Colon (tissue), 2 donors: Measurements from ENCODE around the gene DTX3.

Experiments used
- FAIRE-seq: peaks from 2 replicates; lab custom pipeline; 2012; peaks lifted over from hg19 to GRCh38; lab: Jason Lieb, UNC
- donor health status: control.
- donor health status: control.

DTX3 gene

DNA sequence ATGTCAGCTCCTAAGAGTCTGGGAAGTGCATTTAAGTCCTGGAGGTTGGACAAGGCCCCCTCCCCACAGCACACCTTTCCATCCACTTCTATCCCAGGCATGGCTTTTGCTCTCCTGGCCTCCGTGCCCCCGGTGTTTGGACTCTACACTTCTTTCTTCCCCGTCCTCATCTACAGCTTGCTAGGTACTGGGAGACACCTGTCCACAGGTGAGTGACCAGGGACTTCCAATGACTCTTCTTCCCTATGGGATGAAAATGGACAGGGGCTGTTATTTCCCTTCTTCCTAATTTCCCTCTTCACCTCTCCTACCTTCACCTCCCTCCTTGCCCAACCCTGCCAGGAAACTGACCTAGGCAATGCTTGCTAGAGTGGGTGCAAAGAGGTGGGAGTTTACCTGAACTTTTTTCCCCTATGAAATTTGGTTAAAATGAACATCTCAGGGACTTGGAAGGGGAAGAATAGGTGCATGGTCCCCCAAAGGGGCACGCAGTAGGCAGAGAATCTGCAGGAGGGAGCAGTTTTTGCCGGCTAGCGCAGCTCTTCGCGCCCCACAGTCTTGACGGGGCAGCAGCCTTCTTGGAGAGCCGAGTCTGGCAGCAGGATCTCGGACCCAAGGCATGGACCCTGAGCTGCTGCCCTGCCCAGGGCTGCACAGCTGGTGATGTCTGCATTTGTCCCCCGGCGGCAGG lies 15.8 kb downstream of the DTX3 start:
- FAIRE-seq, result no peak

DNA sequence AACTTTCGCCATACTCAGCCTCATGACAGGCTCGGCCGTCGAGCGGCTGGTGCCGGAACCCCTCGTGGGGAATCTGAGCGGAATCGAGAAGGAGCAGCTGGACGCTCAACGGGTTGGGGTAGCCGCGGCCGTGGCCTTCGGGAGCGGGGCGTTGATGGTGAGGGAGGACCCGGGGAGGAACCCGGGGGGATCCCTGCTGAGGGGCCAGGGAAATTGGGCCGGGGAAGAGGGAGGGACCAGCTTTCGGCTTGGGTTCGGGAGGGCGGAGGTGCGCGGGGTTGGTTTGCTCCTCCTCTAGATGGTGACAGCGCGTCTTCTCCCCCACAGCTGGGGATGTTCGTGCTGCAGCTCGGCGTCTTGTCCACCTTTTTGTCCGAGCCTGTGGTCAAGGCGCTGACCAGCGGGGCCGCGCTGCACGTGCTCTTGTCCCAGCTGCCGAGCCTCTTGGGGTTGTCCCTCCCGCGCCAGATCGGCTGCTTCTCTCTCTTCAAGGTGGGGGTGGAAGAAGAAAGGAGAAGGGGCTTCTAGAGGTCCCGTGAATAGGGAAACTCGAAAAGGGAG lies 16.4 kb downstream of the DTX3 start:
- no peak for FAIRE-seq

DNA sequence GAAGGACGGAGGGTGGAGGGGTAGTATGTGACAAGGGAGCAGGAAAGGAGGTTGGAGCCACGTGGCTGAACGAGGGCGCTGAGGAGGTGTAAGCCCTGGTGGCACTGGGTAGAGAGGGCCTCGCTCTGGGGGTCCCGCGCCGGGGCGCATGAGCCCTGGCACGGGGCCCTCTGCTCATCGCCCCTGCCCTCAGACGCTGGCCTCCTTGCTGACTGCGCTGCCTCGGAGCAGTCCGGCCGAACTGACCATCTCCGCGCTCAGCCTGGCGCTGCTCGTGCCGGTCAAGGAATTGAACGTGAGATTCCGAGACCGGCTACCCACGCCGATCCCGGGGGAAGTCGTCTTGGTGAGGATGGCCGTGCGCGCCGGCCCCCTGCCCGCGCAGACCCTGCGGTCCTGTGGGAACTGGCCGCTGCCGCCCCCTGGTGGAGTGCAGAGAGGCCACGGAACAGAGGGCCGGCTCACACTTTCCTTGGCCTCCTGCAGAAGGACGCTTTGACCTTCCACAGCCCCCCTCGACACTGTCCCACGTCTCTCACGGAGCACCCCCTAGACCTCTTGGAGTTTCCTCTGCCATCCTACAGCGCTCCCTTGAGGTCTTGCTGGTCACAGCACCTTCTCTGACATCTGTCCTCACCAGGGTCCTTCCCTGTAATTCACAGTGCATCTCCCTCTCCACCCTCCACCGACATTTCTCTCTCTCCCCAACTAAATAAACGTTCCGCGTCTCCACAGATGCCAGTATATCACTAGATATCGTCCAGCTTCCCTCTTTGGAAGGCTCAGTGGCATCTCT lies 17.1 kb downstream of the DTX3 start:
- FAIRE-seq, result no peak

DNA sequence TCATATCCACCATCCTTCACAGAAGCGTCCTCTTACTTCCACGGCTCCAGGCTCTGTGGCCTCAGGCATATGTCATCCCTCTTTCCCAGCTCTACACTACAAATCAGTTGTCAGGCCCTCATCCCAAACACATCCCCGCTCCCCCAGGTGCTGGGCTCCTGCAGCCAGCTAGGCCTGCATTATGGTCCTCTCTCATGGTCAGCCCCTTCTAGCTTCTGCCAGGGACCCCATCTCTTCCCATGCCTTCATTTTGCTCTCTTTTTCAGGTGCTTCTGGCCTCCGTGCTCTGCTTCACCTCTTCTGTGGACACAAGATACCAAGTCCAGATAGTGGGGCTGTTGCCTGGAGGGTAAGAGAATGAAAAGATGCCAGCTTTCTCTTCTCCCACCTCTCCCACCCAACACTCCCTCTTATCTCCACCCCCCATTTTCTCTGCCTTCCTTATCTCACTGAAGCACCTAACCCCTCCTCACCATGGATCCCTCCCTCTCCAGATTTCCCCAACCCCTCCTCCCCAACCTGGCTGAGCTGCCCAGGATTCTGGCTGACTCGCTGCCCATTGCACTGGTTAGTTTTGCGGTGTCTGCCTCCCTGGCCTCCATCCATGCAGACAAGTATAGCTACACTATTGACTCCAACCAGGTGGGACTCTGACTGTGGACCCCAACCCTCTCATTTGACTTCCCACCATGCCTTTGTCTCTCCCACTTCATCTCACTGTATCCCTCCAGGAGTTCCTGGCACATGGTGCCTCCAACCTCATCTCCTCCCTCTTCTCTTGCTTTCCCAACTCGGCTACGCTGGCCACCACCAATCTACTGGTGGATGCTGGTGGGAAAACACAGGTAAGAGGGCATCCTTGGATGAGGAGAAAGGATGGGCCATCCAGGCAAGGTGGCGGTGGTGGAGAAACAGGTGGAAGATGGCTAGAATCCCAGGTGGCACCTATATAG lies 17.9 kb downstream of the DTX3 start:
- no peak for FAIRE-seq

DNA sequence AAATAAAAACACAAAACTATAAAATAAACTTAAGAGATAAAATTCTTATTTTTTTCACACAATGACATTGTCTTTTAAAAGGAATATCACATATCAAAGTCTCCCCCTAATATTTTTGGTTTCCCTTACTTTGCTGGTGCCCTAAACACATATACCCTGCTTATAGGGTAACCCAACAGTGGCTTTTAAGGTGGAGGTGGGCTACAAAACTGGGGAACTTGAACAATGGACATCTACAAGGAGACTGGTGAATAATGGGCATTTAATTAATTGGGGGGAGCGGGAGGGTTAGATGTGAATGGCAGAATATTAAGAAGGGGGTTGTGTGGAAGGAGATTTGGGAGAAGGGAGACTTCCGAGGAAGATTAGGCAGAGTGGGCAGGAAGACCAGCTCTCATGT lies 18.8 kb downstream of the DTX3 start:
- FAIRE-seq, result no peak

DNA sequence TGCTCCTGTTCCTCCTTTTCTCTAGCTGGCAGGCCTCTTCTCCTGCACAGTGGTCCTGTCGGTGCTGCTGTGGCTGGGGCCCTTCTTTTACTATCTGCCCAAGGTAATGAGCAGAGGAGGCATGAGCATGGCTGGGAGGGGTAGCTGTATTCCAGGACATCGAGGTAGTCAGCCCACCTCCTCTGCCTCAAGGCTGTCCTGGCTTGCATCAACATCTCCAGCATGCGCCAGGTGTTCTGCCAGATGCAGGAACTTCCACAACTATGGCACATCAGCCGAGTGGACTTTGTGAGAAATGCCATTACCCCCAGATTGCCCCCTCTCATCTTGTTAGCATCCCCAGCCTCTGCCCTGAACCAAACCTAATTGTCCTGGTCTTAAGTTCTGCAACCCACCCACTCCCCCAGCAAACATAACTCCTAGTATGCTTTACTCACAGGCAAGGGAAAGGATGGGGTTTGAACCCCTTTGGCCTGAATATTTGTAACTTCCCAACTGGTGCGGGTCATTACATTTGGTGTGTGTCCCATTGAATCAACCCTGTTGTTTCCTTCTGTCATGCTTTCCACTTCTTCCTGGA lies 19.3 kb downstream of the DTX3 start:
- FAIRE-seq, result no peak

DNA sequence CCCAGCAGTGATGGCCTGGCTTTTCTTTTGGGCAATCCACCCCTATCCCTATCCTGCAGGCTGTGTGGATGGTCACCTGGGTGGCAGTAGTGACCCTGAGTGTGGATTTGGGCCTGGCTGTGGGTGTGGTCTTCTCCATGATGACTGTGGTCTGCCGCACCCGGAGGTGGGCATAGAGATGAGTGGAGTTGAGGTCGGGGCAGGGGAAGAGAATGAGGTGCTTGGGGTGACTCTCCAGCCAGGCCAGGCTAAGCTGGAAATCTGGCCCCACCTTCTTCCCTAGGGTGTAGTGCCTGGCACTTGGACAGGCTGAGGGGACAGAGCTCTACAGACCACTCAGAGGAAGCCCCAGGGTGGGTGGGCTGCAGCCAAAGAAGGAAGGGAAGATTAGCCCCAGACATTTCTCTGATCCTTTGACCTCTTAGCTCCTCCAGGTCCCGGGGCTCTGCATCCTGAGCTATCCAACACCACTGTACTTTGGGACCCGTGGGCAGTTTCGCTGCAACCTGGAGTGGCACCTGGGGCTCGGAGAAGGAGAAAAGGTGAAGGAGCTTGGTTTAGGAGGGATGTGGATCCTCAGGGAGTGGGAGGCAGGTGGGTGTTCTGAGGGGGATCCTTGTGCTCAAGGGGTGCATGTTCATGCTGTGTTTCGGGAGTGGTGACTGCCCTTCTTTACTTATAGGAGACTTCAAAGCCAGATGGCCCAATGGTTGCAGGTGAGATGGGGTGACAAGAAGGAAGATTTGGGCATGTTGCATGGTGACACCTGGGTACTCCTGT lies 20.0 kb downstream of the DTX3 start:
- no peak for FAIRE-seq

DNA sequence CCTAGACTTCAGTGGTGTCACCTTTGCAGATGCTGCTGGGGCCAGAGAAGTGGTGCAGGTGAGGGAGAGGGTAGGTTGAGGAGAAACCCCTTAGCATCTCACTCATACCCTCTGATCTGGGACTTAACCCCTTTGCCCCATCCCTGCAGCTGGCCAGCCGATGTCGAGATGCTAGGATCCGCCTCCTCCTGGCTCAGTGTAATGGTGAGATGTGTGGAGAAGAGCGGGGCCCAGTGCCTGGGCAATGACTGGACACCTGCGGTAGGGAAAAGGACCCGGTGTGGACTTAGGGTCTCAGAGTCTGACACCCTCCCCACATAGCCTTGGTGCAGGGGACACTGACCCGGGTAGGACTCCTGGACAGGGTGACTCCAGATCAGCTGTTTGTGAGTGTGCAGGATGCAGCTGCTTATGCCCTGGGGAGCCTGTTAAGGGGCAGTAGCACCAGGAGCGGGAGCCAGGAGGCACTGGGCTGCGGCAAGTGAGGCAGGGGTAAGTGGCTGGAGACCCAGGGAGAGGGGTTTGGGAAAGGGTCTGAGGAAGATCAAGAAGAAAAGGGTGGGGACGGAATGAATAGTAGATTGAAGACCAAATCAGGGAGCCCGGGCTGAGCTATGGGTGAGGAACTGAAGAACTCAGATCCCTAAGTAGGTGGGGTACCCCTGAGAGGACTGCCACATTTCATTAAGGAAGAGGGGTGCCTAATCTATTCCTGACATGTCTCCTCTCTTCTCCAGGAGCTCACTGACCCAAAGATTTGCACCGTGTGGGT lies 20.8 kb downstream of the DTX3 start:
- FAIRE-seq, result no peak

DNA sequence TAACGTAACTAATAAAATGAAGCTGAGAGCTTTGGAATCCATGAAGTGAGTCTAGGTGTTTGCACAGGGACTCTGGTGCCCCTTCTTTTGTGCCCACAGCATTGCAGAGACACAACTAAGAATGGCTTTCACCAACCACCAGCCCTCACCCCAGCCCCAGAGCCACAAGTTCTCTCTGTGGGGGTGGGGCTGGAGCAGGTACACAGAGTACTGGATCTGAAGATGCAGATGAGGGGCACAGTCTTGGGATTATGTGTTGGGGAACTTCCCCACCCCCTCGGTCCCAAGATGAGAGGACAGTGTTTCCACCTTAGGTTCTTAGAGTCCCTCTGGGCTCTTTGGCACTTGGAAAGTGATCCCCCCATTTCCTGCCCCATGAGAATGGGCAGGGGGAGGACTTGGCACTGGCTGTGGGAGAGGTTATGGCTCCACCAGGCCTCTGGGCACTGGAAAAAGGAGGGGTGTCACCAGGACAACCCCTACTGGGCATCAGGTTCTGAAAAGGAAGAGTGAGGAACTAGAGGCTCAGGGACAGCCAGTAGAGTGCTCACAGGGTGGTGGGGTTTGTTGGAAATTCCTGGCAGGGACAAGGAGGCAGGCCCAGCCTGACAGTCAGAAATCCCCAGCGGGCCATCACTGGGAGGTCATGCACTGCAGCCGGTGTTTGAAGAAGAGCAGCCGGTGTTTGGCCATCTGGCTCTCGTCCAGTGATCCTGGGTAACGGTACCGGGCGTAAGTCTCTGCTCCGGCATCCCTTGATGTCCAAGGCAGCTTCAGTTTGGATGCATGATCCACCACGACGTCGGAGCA lies 21.7 kb downstream of the DTX3 start:
- no peak for FAIRE-seq

DNA sequence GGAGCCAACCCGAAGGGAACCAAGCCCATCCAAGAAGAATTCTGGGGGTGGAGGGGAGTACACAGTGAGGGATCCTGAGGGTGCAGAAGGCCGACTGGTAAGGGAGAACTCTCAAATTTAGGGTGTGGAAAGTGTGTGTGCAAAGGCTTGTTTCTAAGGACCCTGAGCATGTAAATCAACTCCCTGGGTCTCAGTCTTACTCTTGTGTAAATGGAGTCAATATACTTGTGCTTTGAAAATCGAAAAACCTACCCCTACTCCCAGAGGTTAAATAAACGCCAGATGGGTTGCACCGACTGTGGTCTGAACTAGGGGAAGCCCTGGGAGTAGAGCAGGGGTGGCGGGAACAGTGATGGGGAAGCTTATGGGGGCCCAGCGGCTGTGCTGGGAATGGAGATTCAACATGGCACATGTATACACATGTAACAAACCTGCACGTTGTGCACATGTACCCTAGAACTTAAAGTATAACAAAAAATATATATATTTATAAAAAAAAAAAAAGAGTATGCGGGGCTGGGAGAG lies 22.4 kb downstream of the DTX3 start:
- no peak for FAIRE-seq

DNA sequence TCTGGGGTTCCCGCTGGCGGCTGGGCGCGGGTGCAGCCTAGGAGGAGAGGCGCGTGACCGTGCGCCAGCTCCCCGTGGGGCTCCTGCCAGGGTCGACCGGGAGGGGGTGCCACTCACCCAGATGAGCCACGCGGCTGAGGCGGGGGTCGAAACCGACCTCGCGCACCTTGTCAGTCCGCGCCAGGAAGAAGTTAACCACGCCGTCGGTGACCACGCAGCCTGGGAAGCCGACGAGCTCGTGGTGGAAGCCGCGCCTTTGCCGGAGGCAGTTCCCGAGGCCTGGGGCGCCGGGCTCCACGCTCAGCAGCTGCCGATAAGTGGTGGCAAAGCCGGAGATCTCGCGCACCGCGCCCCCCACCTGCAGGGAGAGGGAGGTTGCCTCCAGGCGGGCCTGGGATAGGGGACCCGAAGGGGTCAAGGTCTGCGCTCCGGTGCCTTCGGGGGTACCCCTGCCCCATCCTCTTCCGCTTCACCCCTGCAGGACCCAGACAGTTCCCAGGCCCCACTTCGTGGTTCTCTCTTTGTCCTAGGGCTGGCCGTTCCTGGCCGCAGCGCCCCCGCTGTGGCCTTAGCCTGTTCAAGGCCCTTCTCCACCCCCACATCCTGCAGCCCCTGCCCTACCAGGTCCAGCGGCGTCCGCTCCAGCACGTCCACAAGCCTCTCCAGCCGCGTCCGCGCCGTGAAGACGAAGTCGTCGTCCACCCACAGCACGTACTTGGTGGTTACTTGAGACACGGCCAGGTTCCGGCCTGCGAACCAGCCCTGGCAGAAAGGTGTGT lies 23.1 kb downstream of the DTX3 start:
- FAIRE-seq, result no peak

DNA sequence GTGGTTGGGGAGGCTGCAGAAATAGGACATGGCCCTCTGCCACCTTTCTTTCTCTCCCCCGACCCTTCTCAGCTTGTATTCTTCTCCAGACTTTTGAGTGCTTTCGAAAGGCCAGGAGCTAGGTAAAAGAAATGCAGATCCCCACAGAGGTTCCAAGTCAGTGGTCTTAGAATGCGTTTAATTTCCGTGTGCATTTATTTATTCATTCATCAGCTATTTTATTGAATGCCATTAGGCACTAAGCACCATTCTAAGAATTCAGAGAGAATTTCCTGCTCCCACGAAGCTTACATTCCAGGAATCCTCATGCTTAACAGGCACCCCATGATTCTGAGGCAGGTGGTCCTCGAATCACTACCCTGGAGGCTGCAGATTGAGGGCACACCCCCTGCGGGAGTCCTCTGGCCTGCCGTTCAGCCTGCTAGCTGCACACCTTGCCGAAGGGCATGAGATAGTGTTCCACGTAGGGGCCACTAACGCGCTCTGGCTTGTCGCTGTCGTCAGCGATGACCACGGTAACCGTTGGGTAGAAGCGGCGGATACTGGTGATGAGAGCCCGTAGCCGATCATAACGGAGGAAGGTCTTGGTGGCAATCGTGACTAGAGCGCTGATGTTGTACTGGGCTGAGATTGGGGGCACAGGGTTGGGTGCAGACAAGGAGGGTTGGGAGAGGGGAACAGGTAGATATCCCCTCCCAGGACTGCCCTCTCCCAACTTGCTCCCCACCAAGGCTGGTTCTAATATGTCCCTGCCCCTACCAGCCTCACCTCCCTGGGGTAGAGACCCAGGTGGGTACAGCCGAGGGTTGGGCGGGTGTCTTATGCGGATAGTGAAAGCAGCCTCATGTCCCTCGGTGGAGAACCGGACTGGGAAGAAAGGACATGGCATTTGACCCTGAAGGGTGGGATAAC lies 23.9 kb downstream of the DTX3 start:
- no peak for FAIRE-seq

DNA sequence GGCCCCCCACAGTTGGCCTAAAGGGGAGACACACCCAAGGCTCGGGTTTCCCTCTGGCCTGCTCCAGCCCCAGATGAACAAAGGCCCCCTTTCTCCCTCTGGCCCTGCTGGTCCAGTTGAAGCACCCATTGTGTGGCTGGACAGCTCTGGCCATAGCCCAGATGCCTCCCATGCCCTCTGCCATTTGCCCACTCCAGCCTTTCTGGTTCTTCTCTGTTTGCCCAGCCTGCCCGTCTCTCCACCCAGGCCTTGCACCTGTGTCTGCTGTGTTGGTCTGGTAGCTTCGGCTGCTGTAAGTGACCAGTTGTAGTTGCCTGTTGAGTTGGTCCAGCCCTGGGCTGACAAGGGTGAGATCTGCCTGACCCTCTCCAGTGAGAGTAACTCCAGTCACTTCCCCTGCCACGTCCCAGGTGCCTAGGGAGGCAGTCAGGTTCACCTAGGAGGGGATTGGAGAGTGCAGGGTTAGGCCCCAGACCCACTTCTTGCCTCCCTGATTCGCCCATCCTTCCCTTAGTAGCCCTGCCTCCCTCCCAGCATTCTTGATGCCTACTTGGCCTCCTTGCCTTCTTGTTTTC lies 25.4 kb downstream of the DTX3 start:
- no peak for FAIRE-seq

DNA sequence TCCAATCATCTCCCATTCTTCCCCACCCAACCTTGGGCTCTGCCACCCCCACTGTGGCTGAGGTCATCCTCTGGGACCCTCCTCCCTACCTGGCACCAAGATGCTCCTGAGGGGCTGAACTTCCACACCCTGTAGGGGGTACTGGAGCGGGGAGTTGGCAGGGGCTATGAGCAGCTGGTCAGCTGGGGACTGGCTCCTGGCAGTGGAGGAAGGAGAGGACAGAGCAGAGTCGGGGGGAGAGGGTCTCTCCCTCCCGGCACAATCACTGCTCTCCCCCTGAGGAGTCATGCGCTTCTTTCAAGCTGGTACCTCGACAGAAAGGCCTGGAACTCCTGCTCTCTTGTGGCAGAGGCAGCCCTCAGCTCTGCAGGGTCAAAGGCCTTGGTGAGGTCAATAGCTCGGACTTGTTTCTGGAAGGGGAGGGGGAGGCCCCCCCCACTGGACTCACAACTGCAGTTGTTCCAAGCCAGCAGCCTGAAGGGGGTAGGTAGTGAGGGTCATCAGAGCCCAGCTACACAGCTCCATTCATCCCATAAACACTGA lies 26.3 kb downstream of the DTX3 start:
- no peak for FAIRE-seq

DNA sequence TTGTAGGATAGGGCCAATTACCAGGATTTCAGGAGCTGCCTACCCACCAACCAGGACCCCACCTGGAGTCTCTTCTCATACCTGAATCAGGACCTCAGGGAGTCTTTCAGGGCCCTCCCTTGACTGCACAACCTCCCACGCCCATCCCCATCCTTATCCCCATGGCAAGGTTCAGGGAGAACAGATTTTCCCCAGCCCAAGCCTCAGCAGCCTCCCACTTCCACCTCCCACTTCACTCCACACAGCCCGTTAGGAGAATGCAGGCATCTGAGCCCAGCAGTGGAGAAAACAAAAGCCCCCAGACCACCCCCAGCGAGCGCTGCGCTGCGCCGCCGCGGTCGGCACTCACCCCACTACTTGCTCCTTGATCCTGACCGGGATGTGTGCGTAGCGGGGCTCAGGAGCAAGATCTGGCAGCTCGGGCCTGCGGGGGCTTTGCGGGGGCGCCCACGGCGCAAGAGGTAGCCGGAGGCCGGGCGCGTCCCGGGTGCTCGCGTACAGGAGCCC lies 27.0 kb downstream of the DTX3 start:
- no peak for FAIRE-seq
